Ishikawa (cell line): ENCODE results near the gene ACSS2.
A peak's percentile ranks its signal among the peaks of the same experiment; 100 is the strongest.

Experiments used
- CEBPB ChIP-seq: IDR thresholded peaks from 2 replicates; pipeline ENCODE4 v1.6.1; 2012
- CREB1 ChIP-seq: IDR thresholded peaks from 2 replicates; pipeline ENCODE4 v1.6.1; 2012; ENCODE audit warnings: low read depth
- EGR1 ChIP-seq: IDR thresholded peaks from 2 replicates; pipeline ENCODE4 v1.6.1; 2012
- EP300 ChIP-seq: IDR thresholded peaks from 2 replicates; pipeline ENCODE4 v1.6.1; 2012; ENCODE audit warnings: borderline replicate concordance
- FOXM1 ChIP-seq: IDR thresholded peaks from 2 replicates; pipeline ENCODE4 v1.6.1; 2012; ENCODE audit warnings: low read depth, borderline replicate concordance
- NFIC ChIP-seq: IDR thresholded peaks from 2 replicates; pipeline ENCODE4 v1.6.1; 2012
- RAD21 ChIP-seq: IDR thresholded peaks from 2 replicates; pipeline ENCODE4 v1.6.1; 2012; ENCODE audit warnings: low read depth
- TAF1 ChIP-seq: IDR thresholded peaks from 2 replicates; pipeline ENCODE4 v1.6.1; 2012; ENCODE audit warnings: low read depth, mild to moderate bottlenecking
- TCF12 ChIP-seq: IDR thresholded peaks from 2 replicates; pipeline ENCODE4 v1.6.1; 2012; ENCODE audit warnings: low read depth
- TEAD4 ChIP-seq: IDR thresholded peaks from 2 replicates; pipeline ENCODE4 v1.6.1; 2012
- YY1 ChIP-seq: IDR thresholded peaks from 2 replicates; pipeline ENCODE4 v1.6.1; 2012; ENCODE audit warnings: low read depth
- ZBTB7A ChIP-seq: IDR thresholded peaks from 2 replicates; pipeline ENCODE4 v1.6.1; 2012; ENCODE audit warnings: low read depth
- TF ChIP-seq, protein P1 (sequence below): IDR thresholded peaks from 2 replicates; pipeline ENCODE4 v1.6.1; 2012
- TF ChIP-seq, protein P2 (sequence below): IDR thresholded peaks from 2 replicates; pipeline ENCODE4 v1.6.1; 2012; ENCODE audit warnings: low read depth, mild to moderate bottlenecking
- TF ChIP-seq, protein P3 (sequence below): IDR thresholded peaks from 2 replicates; pipeline ENCODE4 v1.6.1; 2012

Gene ACSS2

DNA sequence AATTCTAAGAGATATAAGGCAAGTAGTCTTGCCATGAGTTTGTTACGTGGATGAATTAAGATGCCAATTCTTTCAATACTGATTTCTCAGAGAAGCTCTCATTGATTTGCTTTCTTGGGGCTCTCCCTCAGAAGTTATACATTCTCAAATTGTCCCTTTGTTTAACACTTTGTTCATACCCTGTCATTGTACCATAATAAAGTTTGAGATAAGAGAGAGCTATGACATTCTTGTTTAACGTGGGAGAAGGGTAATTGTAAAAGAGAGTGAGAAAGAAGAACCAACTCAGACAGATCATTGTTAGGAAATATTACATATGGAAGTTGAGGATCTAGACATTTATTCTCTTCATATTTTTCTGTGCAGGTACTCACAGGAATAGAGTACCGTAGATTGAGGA, 19.1 kb downstream of the ACSS2 start:
- TF ChIP-seq TAF1 (no peak), YY1 (no peak), NFIC (no peak), ZBTB7A (no peak)
- TF ChIP-seq, protein P1, sequence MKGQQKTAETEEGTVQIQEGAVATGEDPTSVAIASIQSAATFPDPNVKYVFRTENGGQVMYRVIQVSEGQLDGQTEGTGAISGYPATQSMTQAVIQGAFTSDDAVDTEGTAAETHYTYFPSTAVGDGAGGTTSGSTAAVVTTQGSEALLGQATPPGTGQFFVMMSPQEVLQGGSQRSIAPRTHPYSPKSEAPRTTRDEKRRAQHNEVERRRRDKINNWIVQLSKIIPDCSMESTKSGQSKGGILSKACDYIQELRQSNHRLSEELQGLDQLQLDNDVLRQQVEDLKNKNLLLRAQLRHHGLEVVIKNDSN: no peak

DNA sequence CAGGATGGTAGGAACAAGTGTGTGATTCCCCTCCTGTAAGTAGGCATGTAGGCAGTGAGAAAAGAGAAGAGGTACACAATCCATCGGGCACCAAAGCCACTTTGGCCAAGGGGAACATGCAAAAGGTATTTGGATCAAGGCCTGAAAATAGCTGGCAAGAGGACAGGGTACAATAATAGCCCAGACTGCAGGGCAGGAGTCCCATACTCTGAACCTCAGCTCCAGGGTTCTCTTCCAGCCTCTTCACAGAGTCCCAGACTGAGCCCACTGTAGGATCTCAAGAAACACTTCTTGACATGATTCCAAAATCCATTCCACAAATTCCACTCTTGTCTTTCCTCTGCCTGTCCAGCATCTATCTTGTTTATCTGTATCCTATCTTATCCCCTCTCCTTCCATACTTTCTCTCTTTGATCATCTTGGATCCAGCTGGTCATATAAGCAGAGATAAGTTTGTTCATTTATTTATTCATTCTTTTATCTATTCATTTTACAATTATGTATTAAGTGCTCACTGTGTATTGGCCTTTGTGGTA, 19.7 kb downstream of the ACSS2 start:
- TF ChIP-seq NFIC: no peak
- TF ChIP-seq, protein P2, sequence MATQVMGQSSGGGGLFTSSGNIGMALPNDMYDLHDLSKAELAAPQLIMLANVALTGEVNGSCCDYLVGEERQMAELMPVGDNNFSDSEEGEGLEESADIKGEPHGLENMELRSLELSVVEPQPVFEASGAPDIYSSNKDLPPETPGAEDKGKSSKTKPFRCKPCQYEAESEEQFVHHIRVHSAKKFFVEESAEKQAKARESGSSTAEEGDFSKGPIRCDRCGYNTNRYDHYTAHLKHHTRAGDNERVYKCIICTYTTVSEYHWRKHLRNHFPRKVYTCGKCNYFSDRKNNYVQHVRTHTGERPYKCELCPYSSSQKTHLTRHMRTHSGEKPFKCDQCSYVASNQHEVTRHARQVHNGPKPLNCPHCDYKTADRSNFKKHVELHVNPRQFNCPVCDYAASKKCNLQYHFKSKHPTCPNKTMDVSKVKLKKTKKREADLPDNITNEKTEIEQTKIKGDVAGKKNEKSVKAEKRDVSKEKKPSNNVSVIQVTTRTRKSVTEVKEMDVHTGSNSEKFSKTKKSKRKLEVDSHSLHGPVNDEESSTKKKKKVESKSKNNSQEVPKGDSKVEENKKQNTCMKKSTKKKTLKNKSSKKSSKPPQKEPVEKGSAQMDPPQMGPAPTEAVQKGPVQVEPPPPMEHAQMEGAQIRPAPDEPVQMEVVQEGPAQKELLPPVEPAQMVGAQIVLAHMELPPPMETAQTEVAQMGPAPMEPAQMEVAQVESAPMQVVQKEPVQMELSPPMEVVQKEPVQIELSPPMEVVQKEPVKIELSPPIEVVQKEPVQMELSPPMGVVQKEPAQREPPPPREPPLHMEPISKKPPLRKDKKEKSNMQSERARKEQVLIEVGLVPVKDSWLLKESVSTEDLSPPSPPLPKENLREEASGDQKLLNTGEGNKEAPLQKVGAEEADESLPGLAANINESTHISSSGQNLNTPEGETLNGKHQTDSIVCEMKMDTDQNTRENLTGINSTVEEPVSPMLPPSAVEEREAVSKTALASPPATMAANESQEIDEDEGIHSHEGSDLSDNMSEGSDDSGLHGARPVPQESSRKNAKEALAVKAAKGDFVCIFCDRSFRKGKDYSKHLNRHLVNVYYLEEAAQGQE: no peak
- TF ChIP-seq, protein P3, sequence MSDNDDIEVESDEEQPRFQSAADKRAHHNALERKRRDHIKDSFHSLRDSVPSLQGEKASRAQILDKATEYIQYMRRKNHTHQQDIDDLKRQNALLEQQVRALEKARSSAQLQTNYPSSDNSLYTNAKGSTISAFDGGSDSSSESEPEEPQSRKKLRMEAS: no peak

DNA sequence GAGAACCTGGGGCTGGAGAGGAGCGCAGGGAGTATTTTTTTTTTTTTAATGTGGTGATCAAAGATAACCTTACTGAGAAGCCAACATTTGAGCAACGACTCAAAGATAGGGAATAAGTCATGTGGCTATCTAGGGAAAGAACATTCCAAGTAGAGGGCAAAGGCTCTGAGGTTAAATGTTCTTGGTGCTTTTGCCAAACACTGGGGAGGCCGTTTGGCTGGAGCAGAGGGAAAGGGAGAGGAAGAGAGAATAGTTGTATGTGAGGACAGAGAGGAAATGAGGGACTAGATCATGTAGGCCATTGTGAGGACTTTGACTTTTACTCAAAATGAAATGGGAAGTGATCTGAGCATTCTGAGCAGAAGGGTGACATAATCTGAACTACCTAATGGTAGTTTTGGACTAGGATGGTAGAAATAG, 27.8 kb downstream of the ACSS2 start:
- TF ChIP-seq, protein P1: no peak
- no peak for TF ChIP-seq ZBTB7A
- no peak for TF ChIP-seq FOXM1
- TF ChIP-seq, protein P3: no peak
- TF ChIP-seq EGR1: no peak

DNA sequence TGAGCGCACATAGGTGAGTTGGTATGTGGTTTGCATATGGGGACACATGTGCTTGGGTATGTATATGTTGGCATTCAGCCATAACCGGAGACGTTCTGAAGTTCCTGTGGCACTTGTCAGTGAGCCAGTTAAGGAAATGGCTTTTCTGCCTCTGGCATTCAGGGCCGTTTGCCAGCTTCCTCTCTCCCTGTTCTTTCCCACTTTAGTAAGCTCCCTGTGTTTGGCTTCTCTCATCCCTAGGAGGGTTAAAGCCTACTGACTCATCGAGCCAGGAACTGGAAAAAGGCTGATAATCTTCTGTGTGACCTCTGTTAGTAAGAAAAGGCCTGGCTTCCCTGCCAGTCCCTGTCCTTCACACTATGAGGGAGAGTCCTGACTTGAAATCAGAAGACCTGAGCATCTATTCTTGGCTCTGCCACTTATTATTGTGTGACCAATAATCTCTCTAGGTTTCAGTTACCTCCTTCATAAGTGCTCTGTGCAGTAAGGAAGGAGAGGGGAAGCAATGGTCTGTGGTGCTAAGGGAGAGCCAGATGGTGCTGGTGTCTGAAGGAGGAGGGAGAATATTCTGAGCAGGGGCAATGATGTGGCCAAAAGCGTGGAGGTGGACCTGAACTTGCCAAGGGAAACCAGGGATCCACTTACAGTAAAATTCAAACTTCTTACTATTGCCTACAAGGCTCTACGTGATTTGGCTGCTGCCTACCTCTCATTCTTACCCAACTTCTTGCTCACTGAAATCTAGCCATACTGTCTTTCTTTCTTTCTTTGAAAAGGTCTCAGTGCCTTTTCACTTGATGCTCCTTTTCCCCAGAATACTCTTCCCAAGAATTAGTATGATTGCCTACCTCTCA, 31.4 kb downstream of the ACSS2 start:
- TF ChIP-seq EP300 (no peak), CREB1 (no peak), TEAD4 (no peak), RAD21 (no peak), TCF12 (0 out of 2 replicates have a peak, but pooled peaks have one; percentile 30), TAF1 (no peak), EGR1 (no peak), CEBPB (no peak), ZBTB7A (no peak), NFIC (peak; percentile 86), YY1 (no peak), FOXM1 (no peak)
- TF ChIP-seq, protein P1: no peak
- TF ChIP-seq, protein P3: no peak
- TF ChIP-seq, protein P2: no peak

DNA sequence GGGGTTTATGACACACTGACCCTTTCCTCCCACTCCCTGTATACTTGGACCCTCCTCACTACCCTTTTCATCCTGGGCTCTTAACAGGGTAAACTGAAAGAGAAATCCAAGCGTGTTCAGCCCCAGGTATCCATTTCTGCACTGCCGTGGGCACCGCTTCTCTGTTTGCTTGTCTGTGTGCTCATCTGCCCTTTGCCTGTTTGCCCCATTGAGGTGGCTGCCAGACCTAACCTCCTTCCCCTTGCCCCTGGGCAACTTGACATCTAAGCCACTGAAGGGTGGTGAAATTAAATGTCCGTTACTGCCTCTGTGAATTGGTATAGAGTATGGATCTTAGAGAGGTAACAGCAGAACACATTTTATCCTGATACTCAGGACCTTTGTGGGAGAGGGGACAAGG, 38.7 kb downstream of the ACSS2 start:
- TF ChIP-seq YY1 (no peak), ZBTB7A (no peak), TCF12 (no peak), CREB1 (no peak), FOXM1 (no peak)
- TF ChIP-seq, protein P1: no peak
